Naive thymus-derived CD4-positive, alpha-beta T cell (primary cell): ENCODE data around the gene LMBR1. TPM values are rescaled to one million over a fixed set of nuclear protein-coding genes. Genes with fewer than 3 reads are reported as not detected.
A peak's percentile ranks its signal among the peaks of the same experiment; 100 is the strongest.

Experiments
- ATAC-seq: fragments of 150-1000 bp; cut with Tn5 transposase; 2 replicates; pipeline ENCODE4 v1.10.0; 2021; ENCODE audit warnings: mild to moderate bottlenecking, moderate library complexity
- CTCF ChIA-PET: fragments of 350-600 bp; sonication (Branson Sonifier 250); formaldehyde crosslinking; loops from one replicate; lab custom pipeline; 2021; ENCODE audit warnings: antibody characterized with exemption; lab: Charles Lee
- POLR2A ChIA-PET: fragments of 350-600 bp; sonication (Branson Sonifier 250); formaldehyde crosslinking; loops from one replicate; lab custom pipeline; 2021; ENCODE audit warnings: antibody characterized with exemption, inconsistent platforms; lab: Charles Lee
- DNase-seq, 9 donors: peaks; one replicate each; pipeline versions ENCODE4 v3.0.0 to v3.0.0-alpha.2; 2020 to 2022; ENCODE audit warnings: mixed read lengths in 1 of 9
- H3K27ac ChIP-seq: one replicate; pipeline ENCODE4 v1.7.0; 2013; ENCODE audit warnings: mild to moderate bottlenecking, low read depth, low read length, moderate library complexity
- H3K27me3 ChIP-seq, 2 donors: one replicate each; pipeline ENCODE4 v1.7.0; 2013; ENCODE audit warnings: low read length in 2 of 2, mild to moderate bottlenecking in 2 of 2, moderate library complexity in 2 of 2; ENCODE audit not compliant: control insufficient read depth in 2 of 2, insufficient read depth in 2 of 2
- H3K36me3 ChIP-seq, 3 experiments: 1 replicate in 2 of 3; 2 replicates in 1 of 3; pipeline ENCODE4 v1.7.0; 2013; ENCODE audit warnings: low read length in 3 of 3, mild to moderate bottlenecking in 3 of 3, moderate library complexity in 1 of 3; ENCODE audit not compliant: insufficient read depth in 3 of 3, control insufficient read depth in 2 of 3
- H3K4me1 ChIP-seq, 2 donors: one replicate each; pipeline ENCODE4 v1.7.0; 2013; ENCODE audit warnings: low read length in 2 of 2, mild to moderate bottlenecking in 2 of 2, moderate library complexity in 1 of 2; ENCODE audit not compliant: control insufficient read depth in 2 of 2, insufficient read depth in 2 of 2
- H3K4me3 ChIP-seq: 2 replicates; pipeline ENCODE4 v1.7.0; 2013; ENCODE audit warnings: mild to moderate bottlenecking, low read length
- H3K9me3 ChIP-seq, 3 experiments: 1 replicate in 2 of 3; 2 replicates in 1 of 3; pipeline ENCODE4 v1.7.0; 2013; ENCODE audit warnings: low read length in 3 of 3; ENCODE audit not compliant: control insufficient read depth in 2 of 3
- H3K27ac Mint-ChIP-seq, 9 donors: one replicate each; pipeline ENCODE4 v1.8.0; 2020 to 2022; ENCODE audit warnings: mixed read lengths in 9 of 9, mild to moderate bottlenecking in 8 of 9, moderate library complexity in 5 of 9, inconsistent platforms in 2 of 9
- H3K27me3 Mint-ChIP-seq, 5 donors: one replicate each; pipeline ENCODE4 v1.8.0; 2021 to 2022; ENCODE audit warnings: mixed read lengths in 5 of 5, mild to moderate bottlenecking in 1 of 5
- H3K36me3 Mint-ChIP-seq, 5 donors: one replicate each; pipeline ENCODE4 v1.8.0; 2020 to 2022; ENCODE audit warnings: mixed read lengths in 5 of 5, mild to moderate bottlenecking in 3 of 5, inconsistent platforms in 1 of 5
- H3K4me1 Mint-ChIP-seq, 7 donors: one replicate each; pipeline ENCODE4 v1.8.0; 2020 to 2022; ENCODE audit warnings: mixed read lengths in 7 of 7, mild to moderate bottlenecking in 3 of 7, inconsistent platforms in 1 of 7
- H3K4me3 Mint-ChIP-seq, 10 donors: one replicate each; pipeline ENCODE4 v1.8.0; 2020 to 2022; ENCODE audit warnings: mild to moderate bottlenecking in 10 of 10, mixed read lengths in 10 of 10, moderate library complexity in 6 of 10, inconsistent platforms in 2 of 10
- H3K9me3 Mint-ChIP-seq, 11 donors: one replicate each; pipeline ENCODE4 v1.8.0; 2020 to 2022; ENCODE audit warnings: mixed read lengths in 11 of 11, mild to moderate bottlenecking in 4 of 11, inconsistent platforms in 1 of 11, moderate library complexity in 1 of 11
- intact Hi-C, 2 donors: fragments of 100-400 bp; cut with micrococcal nuclease; formaldehyde crosslinking; loops; one replicate each; pipeline ENCODE4 v1.15.1; 2023
- polyA plus RNA-seq, 2 donors: library from polyadenylated mRNA; unstranded; fragments of 300-500 nt; fragmentation: Illumina TruSeq; gene quantifications; one replicate each; pipeline ENCODE4 v1.2.3, GENCODE V29; 2021
- total RNA-seq, 6 experiments: library from RNA in 5 of 6; stranded (reverse) in 5 of 6; gene quantifications; 1 replicate in 5 of 6; 2 replicates in 1 of 6; pipeline ENCODE4 v1.2.3 and lab custom pipeline; 2021 to 2026

LMBR1 gene
- total and polyA plus RNA-seq, 7 experiments from 2014 or later = 34.5 to 101 (median 63.3) TPM

GRCh38 chr7:156766666-156767065 lies 126.3 kb downstream of the LMBR1 start:
- H3K4me1 Mint-ChIP-seq = peaks cover 6 to 20% (median 16%) of the 10 kb centered on the region in 7 donors
- POLR2A ChIA-PET = no interaction called here

GRCh38 chr7:156765901-156766656 lies 126.9 kb downstream of the LMBR1 start:
- POLR2A ChIA-PET = no interaction called here
- Histone ChIP-seq H3K9me3 (no peaks in the 10 kb centered on the region), H3K27ac (no peak overlapping the region), H3K4me1 (peaks cover 0 to 2% of the 10 kb centered on the region in 2 donors), H3K27me3 (no peaks in the 10 kb centered on the region), H3K4me3 (no peak overlapping the region), H3K36me3 (peaks cover 0 to 3% (median 0%) of the 10 kb centered on the region in 3 experiments)
- intact Hi-C loops = no loop called here
- peaks cover 2 to 15% (median 14%) of the 10 kb centered on the region in 7 donors for H3K4me1 Mint-ChIP-seq
- CTCF ChIA-PET = no interaction called here
- peaks cover 4 to 39% (median 24%) of the 10 kb centered on the region in 5 donors for H3K36me3 Mint-ChIP-seq
- peaks cover 0 to 1% (median 0%) of the 10 kb centered on the region in 11 donors for H3K9me3 Mint-ChIP-seq
- no peaks in the 10 kb centered on the region for H3K27me3 Mint-ChIP-seq
- DNase-seq (no peak), ATAC-seq (no peak)
- H3K4me3 Mint-ChIP-seq = no peak overlapping the region
- peak overlapping the region in 1 of 9 donors; percentile 7 for H3K27ac Mint-ChIP-seq

More at GRCh38 chr7:156766666-156767065, 126.3 kb downstream of the LMBR1 start:
- peaks cover 0 to 2% of the 10 kb centered on the region in 2 donors for H3K4me1 ChIP-seq
- H3K4me3 ChIP-seq = no peak overlapping the region
- Mint-ChIP-seq H3K27me3 (no peaks in the 10 kb centered on the region), H3K4me3 (no peak overlapping the region), H3K27ac (no peak overlapping the region), H3K9me3 (peaks cover 0 to 1% (median 0%) of the 10 kb centered on the region in 11 donors), H3K36me3 (peaks cover 4 to 44% (median 23%) of the 10 kb centered on the region in 5 donors)
- no peaks in the 10 kb centered on the region for H3K27me3 ChIP-seq
- DNase-seq (no peak), ATAC-seq (no peak)
- no peaks in the 10 kb centered on the region for H3K9me3 ChIP-seq
- intact Hi-C loops = no loop called here
- CTCF ChIA-PET = no interaction called here
- peaks cover 0 to 3% (median 0%) of the 10 kb centered on the region in 3 experiments for H3K36me3 ChIP-seq
- H3K27ac ChIP-seq = no peak overlapping the region

- Mint-ChIP-seq H3K36me3 (peaks cover 11 to 44% (median 36%) of the 10 kb centered on the region in 5 donors), H3K4me3 (no peak overlapping the region), H3K9me3 (peaks cover 0 to 10% (median 5%) of the 10 kb centered on the region in 11 donors), H3K27me3 (no peaks in the 10 kb centered on the region), H3K4me1 (peaks cover 0 to 14% (median 8%) of the 10 kb centered on the region in 7 donors), H3K27ac (no peak overlapping the region)
- peaks cover 0 to 7% (median 3%) of the 10 kb centered on the region in 3 experiments for H3K36me3 ChIP-seq
- intact Hi-C loops = no loop called here
- no peak overlapping the region for H3K27ac ChIP-seq
- H3K4me3 ChIP-seq = no peak overlapping the region
- no peak for DNase-seq
- no peaks in the 10 kb centered on the region for H3K27me3 ChIP-seq
- ChIA-PET POLR2A (no interaction called here), CTCF (no interaction called here)
- peaks cover 0 to 1% (median 0%) of the 10 kb centered on the region in 3 experiments for H3K9me3 ChIP-seq
- H3K4me1 ChIP-seq = no peaks in the 10 kb centered on the region
- no peak for ATAC-seq
These were observed 128.2 kb downstream of the LMBR1 start for GRCh38 chr7:156764766-156765165.

GRCh38 chr7:156764016-156764669 lies 128.8 kb downstream of the LMBR1 start:
- H3K4me1 Mint-ChIP-seq = peaks cover 0 to 15% (median 2%) of the 10 kb centered on the region in 7 donors
- H3K27me3 Mint-ChIP-seq = no peaks in the 10 kb centered on the region
- Histone ChIP-seq H3K27me3 (no peaks in the 10 kb centered on the region), H3K9me3 (peaks cover 0 to 3% (median 0%) of the 10 kb centered on the region in 3 experiments), H3K4me3 (no peak overlapping the region), H3K36me3 (peaks cover 0 to 12% (median 3%) of the 10 kb centered on the region in 3 experiments), H3K4me1 (no peaks in the 10 kb centered on the region), H3K27ac (no peak overlapping the region)
- ChIA-PET CTCF (no interaction called here), POLR2A (no interaction called here)
- DNase-seq (no peak), ATAC-seq (no peak)
- H3K27ac Mint-ChIP-seq = no peak overlapping the region
- peaks cover 0 to 11% (median 6%) of the 10 kb centered on the region in 11 donors for H3K9me3 Mint-ChIP-seq
- intact Hi-C loops = no loop called here
- peaks cover 15 to 50% (median 37%) of the 10 kb centered on the region in 5 donors for H3K36me3 Mint-ChIP-seq
- H3K4me3 Mint-ChIP-seq = no peak overlapping the region

- H3K9me3 Mint-ChIP-seq = peaks cover 0 to 11% (median 6%) of the 10 kb centered on the region in 11 donors
- no peaks in the 10 kb centered on the region for H3K4me1 ChIP-seq
- H3K36me3 Mint-ChIP-seq = peaks cover 22 to 69% (median 51%) of the 10 kb centered on the region in 5 donors
- H3K4me3 ChIP-seq = no peak overlapping the region
- intact Hi-C loops = no loop called here
- ChIA-PET CTCF (no interaction called here), POLR2A (no interaction called here)
- peaks cover 0 to 15% (median 0%) of the 10 kb centered on the region in 7 donors for H3K4me1 Mint-ChIP-seq
- ATAC-seq = no peak
- no peak for DNase-seq
- H3K27ac ChIP-seq = no peak overlapping the region
- no peaks in the 10 kb centered on the region for H3K27me3 ChIP-seq
- H3K36me3 ChIP-seq = peaks cover 0 to 14% (median 3%) of the 10 kb centered on the region in 3 experiments
- no peak overlapping the region for H3K4me3 Mint-ChIP-seq
- peaks cover 0 to 3% (median 0%) of the 10 kb centered on the region in 3 experiments for H3K9me3 ChIP-seq
- H3K27ac Mint-ChIP-seq = no peak overlapping the region
- H3K27me3 Mint-ChIP-seq = no peaks in the 10 kb centered on the region
These were observed 133.3 kb downstream of the LMBR1 start for GRCh38 chr7:156759579-156760202.

GRCh38 chr7:156759143-156759542 lies 133.8 kb downstream of the LMBR1 start:
- Mint-ChIP-seq H3K4me3 (no peak overlapping the region), H3K9me3 (peaks cover 0 to 11% (median 6%) of the 10 kb centered on the region in 11 donors), H3K36me3 (peaks cover 22 to 67% (median 53%) of the 10 kb centered on the region in 5 donors), H3K27me3 (no peaks in the 10 kb centered on the region), H3K27ac (no peak overlapping the region), H3K4me1 (peaks cover 0 to 15% (median 0%) of the 10 kb centered on the region in 7 donors)
- peaks cover 0 to 14% (median 3%) of the 10 kb centered on the region in 3 experiments for H3K36me3 ChIP-seq
- no peak overlapping the region for H3K4me3 ChIP-seq
- intact Hi-C loops = no loop called here
- no peaks in the 10 kb centered on the region for H3K4me1 ChIP-seq
- POLR2A ChIA-PET = no interaction called here
- no peaks in the 10 kb centered on the region for H3K27me3 ChIP-seq
- no peak for DNase-seq
- ATAC-seq = no peak
- CTCF ChIA-PET = no interaction called here
- no peak overlapping the region for H3K27ac ChIP-seq
- peaks cover 0 to 3% (median 0%) of the 10 kb centered on the region in 3 experiments for H3K9me3 ChIP-seq
